GM12872 (cell line): ENCODE results near the gene SNX19.

ENCODE experiments used
- CTCF ChIP-seq: IDR thresholded peaks from 3 replicates; pipeline ENCODE4 v1.5.1; 2011; ENCODE audit warnings: low read depth, mild to moderate bottlenecking, low read length, moderate library complexity; ENCODE audit not compliant: insufficient read depth

Gene SNX19

GRCh38 chr11:130892861-130893260 is 23.4 kb downstream of the SNX19 start:
- TF ChIP-seq CTCF, result no peak

GRCh38 chr11:130891326-130891725 is 25.0 kb downstream of the SNX19 start:
- no peak for TF ChIP-seq CTCF

- no peak for TF ChIP-seq CTCF
Measured at GRCh38 chr11:130890039-130890745, 26.1 kb downstream of the SNX19 start.

- no peak for TF ChIP-seq CTCF
Measured at GRCh38 chr11:130888790-130889189, 27.5 kb downstream of the SNX19 start.

GRCh38 chr11:130886704-130887103 is 29.6 kb downstream of the SNX19 start:
- no peak for TF ChIP-seq CTCF

- no peak for TF ChIP-seq CTCF
Measured at GRCh38 chr11:130882138-130882551, 34.1 kb downstream of the SNX19 start.

- TF ChIP-seq CTCF, result no peak
Measured at GRCh38 chr11:130881475-130882137, 34.7 kb downstream of the SNX19 start.
